Caco-2 (cell line): Measurements from ENCODE around the gene MPL. TPM values are rescaled to one million over a fixed set of nuclear protein-coding genes. Genes with fewer than 3 reads are reported as not detected.

Experiments used
- BruUV-seq: library from RNA; stranded (reverse); fragments of 400-500 nt; replicated peaks from 2 replicates; lab custom pipeline; 2021; lab: Mats Ljungman, UMichigan
- CTCF ChIA-PET: fragments of 300-600 bp; sonication (Branson Sonifier 250); formaldehyde crosslinking; loops from one replicate; lab custom pipeline; 2022; ENCODE audit warnings: antibody characterized with exemption; lab: Charles Lee
- POLR2A ChIA-PET: fragments of 300-600 bp; sonication (Branson Sonifier 250); formaldehyde crosslinking; loops from one replicate; lab custom pipeline; 2022; ENCODE audit warnings: antibody characterized with exemption; lab: Charles Lee
- DNase-seq, 2 experiments: peaks; one replicate each; pipeline versions ENCODE4 v3.0.0 to v3.0.0-alpha.2; 2020 to 2022
- H3K27me3 ChIP-seq: replicated peaks from 2 replicates; pipeline ENCODE4 v1.6.0; 2011; ENCODE audit warnings: low read length; ENCODE audit not compliant: control insufficient read depth, insufficient read depth
- H3K36me3 ChIP-seq: 2 replicates; pipeline ENCODE4 v1.5.1; 2011; ENCODE audit warnings: low read length; ENCODE audit not compliant: control insufficient read depth, insufficient read depth
- H3K4me1 ChIP-seq: fragments of 250-450 bp; sonication (Bioruptor Pico); 2 replicates; pipeline ENCODE4 v1.5.1; 2020; ENCODE audit warnings: mild to moderate bottlenecking
- H3K4me3 ChIP-seq: 2 replicates; pipeline ENCODE4 v1.5.1; 2011; ENCODE audit warnings: low read depth, mild to moderate bottlenecking, control low read depth, low read length
- H3K9me3 ChIP-seq: fragments of 250-450 bp; sonication (Bioruptor Pico); 2 replicates; pipeline ENCODE4 v1.5.1; 2020; ENCODE audit warnings: mild to moderate bottlenecking, moderate library complexity
- H3K27ac Mint-ChIP-seq: one replicate; pipeline ENCODE4 v1.8.0; 2022; ENCODE audit warnings: mixed read lengths; ENCODE audit not compliant: unreplicated experiment
- H3K27me3 Mint-ChIP-seq: one replicate; pipeline ENCODE4 v1.8.0; 2022; ENCODE audit warnings: mixed read lengths; ENCODE audit not compliant: insufficient read depth, unreplicated experiment
- H3K36me3 Mint-ChIP-seq: one replicate; pipeline ENCODE4 v1.8.0; 2022; ENCODE audit warnings: mild to moderate bottlenecking, mixed read lengths; ENCODE audit not compliant: insufficient read depth, unreplicated experiment
- H3K4me1 Mint-ChIP-seq: one replicate; pipeline ENCODE4 v1.8.0; 2022; ENCODE audit warnings: low read depth, mixed read lengths; ENCODE audit not compliant: unreplicated experiment
- H3K4me3 Mint-ChIP-seq: one replicate; pipeline ENCODE4 v1.8.0; 2022; ENCODE audit warnings: mild to moderate bottlenecking, moderate library complexity, mixed read lengths; ENCODE audit not compliant: unreplicated experiment
- H3K9me3 Mint-ChIP-seq: one replicate; pipeline ENCODE4 v1.8.0; 2022; ENCODE audit warnings: mixed read lengths; ENCODE audit not compliant: unreplicated experiment
- intact Hi-C: fragments of 100-400 bp; cut with micrococcal nuclease; formaldehyde crosslinking; loops from one replicate; pipeline ENCODE4 v1.10.0; 2022; ENCODE audit not compliant: unreplicated experiment
- total RNA-seq: library from RNA; stranded (reverse); gene quantifications from 2 replicates; pipeline ENCODE4 v1.2.3, GENCODE V29; 2022
- TF ChIP-seq, protein P1 (sequence below), 2 experiments: fragments of 200-600 bp in 1 of 2; IDR thresholded peaks; 1 replicate in 1 of 2; 2 replicates in 1 of 2; pipeline versions ENCODE4 v1.5.1 to v1.8.0; 2011 to 2022; ENCODE audit warnings: antibody characterized with exemption in 1 of 2, control low read depth in 1 of 2, inconsistent platforms in 1 of 2, low read depth in 1 of 2, low read length in 1 of 2, mild to moderate bottlenecking in 1 of 2, moderate library complexity in 1 of 2; ENCODE audit not compliant: insufficient read depth in 1 of 2, severe bottlenecking in 1 of 2, unreplicated experiment in 1 of 2

MPL gene
- total RNA-seq, 1 experiment from 2014 or later = not detected

GRCh38 chr1:43349594-43350306 is 12.1 kb downstream of the MPL start:
- DNase-seq = no peak
- TF ChIP-seq, protein P1, sequence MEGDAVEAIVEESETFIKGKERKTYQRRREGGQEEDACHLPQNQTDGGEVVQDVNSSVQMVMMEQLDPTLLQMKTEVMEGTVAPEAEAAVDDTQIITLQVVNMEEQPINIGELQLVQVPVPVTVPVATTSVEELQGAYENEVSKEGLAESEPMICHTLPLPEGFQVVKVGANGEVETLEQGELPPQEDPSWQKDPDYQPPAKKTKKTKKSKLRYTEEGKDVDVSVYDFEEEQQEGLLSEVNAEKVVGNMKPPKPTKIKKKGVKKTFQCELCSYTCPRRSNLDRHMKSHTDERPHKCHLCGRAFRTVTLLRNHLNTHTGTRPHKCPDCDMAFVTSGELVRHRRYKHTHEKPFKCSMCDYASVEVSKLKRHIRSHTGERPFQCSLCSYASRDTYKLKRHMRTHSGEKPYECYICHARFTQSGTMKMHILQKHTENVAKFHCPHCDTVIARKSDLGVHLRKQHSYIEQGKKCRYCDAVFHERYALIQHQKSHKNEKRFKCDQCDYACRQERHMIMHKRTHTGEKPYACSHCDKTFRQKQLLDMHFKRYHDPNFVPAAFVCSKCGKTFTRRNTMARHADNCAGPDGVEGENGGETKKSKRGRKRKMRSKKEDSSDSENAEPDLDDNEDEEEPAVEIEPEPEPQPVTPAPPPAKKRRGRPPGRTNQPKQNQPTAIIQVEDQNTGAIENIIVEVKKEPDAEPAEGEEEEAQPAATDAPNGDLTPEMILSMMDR (IDR thresholded peaks at IDR 0.05; ENCODE audit: insufficient read depth in 1 of 2, low read depth in 1 of 2, low read length in 1 of 2, severe bottlenecking in 1 of 2, unreplicated experiment in 1 of 2) = no peak

DNA sequence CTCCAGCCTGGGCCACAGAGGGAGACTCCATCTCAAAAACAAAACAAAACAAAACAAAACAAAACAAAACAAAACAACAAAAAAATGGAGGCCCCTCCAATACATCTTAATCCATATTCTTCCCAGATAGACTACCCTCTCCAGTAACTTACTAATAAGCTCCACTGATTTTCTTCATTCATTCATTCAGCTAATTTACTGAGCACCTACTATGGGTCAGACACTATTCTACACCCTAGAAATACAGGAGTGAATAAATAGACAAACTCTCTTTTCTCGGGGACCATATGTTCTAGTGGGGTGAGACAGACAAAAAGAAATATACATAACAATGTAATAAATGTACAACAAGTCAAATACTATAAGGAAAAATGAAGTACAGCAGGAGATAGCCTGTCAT is 13.4 kb downstream of the MPL start:
- Histone ChIP-seq H3K36me3 (no peaks in the 10 kb centered on the region), H3K9me3 (no peaks in the 10 kb centered on the region), H3K27me3 (no peaks in the 10 kb centered on the region), H3K4me1 (no peaks in the 10 kb centered on the region; the same call in 1 of the 2 replicates), H3K4me3 (no peak overlapping the region)
- TF ChIP-seq, protein P1 (IDR thresholded peaks at IDR 0.05; ENCODE audit: insufficient read depth in 1 of 2, low read depth in 1 of 2, low read length in 1 of 2, severe bottlenecking in 1 of 2, unreplicated experiment in 1 of 2) = no peak
- H3K27me3 Mint-ChIP-seq = no peaks in the 10 kb centered on the region
- H3K4me3 Mint-ChIP-seq = no peak overlapping the region
- no peak for DNase-seq
- CTCF ChIA-PET = no interaction called here
- intact Hi-C loops = no loop called here
- POLR2A ChIA-PET = no interaction called here
- no peak overlapping the region for H3K27ac Mint-ChIP-seq
- BruUV-seq = no TSS peak
- H3K4me1 Mint-ChIP-seq = peaks cover 23% of the 10 kb centered on the region
- H3K9me3 Mint-ChIP-seq = no peaks in the 10 kb centered on the region
- peaks cover 14% of the 10 kb centered on the region for H3K36me3 Mint-ChIP-seq

More at GRCh38 chr1:43349594-43350306, 12.1 kb downstream of the MPL start:
- peak overlapping the region; percentile 74 for H3K4me3 Mint-ChIP-seq
- intact Hi-C loops = loop anchor here (1.0 to 2.0 kb wide), 3 partner anchors 9 to 79 kb away; partner anchors contain the start of genes C1orf210 and CDC20
- H3K27me3 ChIP-seq = no peaks in the 10 kb centered on the region
- no peaks in the 10 kb centered on the region; the same call in 1 of the 2 replicates for H3K4me1 ChIP-seq
- H3K27me3 Mint-ChIP-seq = no peaks in the 10 kb centered on the region
- peak overlapping the region; percentile 96 for H3K27ac Mint-ChIP-seq
- no peaks in the 10 kb centered on the region for H3K9me3 ChIP-seq
- H3K36me3 Mint-ChIP-seq = peaks cover 14% of the 10 kb centered on the region
- BruUV-seq = TSS peak; percentile 87
- peaks cover 23% of the 10 kb centered on the region for H3K4me1 Mint-ChIP-seq
- H3K36me3 ChIP-seq = no peaks in the 10 kb centered on the region
- CTCF ChIA-PET = no interaction called here
- no peaks in the 10 kb centered on the region for H3K9me3 Mint-ChIP-seq
- POLR2A ChIA-PET = interaction anchor here (1.2 to 2.8 kb wide), 2 partner anchors 9 to 79 kb away, joined by 7 to 20 read pairs; partner anchors contain the start of genes CDC20 and TMEM125
- peak overlapping the region; percentile 48 for H3K4me3 ChIP-seq

DNA sequence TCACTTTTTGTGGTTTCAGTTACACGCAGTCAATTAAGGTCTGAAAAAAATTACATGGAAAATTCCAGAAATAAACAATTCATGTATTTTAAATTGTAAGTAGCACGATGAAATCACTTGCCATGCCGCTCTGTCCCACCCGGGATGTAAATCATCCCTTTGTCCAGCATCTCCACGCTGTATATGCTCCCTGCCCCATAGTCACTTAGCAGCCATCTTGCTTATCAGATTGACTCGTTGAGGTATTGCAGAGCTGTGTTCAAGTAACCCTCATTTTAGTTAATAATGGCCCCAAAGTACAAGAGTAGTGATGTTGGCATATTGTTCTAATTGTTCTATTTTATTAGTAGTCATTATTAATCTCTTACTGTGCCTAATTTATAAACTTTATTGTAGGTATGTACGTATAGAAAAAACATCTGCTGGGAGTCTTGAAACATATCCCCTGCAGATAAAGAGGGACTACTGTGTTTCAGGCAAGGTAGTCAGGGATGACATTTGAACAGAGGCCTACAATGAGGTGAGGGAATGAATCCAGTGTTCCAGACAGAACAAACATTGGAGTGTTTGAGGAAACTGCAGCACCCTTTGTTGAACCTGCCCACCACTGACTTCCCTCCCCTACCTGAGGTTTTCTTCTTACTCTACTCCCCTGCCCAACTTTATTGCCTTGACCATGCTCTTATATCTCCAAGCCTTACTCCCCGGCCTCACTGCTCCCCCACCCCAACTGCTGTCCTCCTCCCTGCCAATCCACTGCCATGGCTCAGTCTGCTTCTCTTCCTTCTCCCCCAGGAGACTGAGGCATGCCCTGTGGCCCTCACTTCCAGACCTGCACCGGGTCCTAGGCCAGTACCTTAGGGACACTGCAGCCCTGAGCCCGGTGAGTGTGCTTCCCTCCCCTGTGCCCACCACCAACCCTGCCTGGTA is 14.1 kb downstream of the MPL start:
- H3K36me3 Mint-ChIP-seq = peaks cover 14% of the 10 kb centered on the region
- intact Hi-C loops = no loop called here
- Histone ChIP-seq H3K27me3 (no peaks in the 10 kb centered on the region), H3K4me1 (no peaks in the 10 kb centered on the region; the same call in 1 of the 2 replicates), H3K4me3 (no peak overlapping the region), H3K9me3 (no peaks in the 10 kb centered on the region), H3K36me3 (no peaks in the 10 kb centered on the region)
- no TSS peak for BruUV-seq
- no peak overlapping the region for H3K4me3 Mint-ChIP-seq
- no peaks in the 10 kb centered on the region for H3K27me3 Mint-ChIP-seq
- peaks cover 23% of the 10 kb centered on the region for H3K4me1 Mint-ChIP-seq
- CTCF ChIA-PET = no interaction called here
- DNase-seq = no peak
- TF ChIP-seq, protein P1 (IDR thresholded peaks at IDR 0.05; ENCODE audit: insufficient read depth in 1 of 2, low read depth in 1 of 2, low read length in 1 of 2, severe bottlenecking in 1 of 2, unreplicated experiment in 1 of 2) = no peak
- no peaks in the 10 kb centered on the region for H3K9me3 Mint-ChIP-seq
- POLR2A ChIA-PET = no interaction called here
- H3K27ac Mint-ChIP-seq = no peak overlapping the region
